Bone marrow (tissue), 2 donors: ENCODE data around the gene SPAAR.
"Not testable (repeated sequence)": the region's sequence is repeated elsewhere in the genome, so short reads cannot be mapped to it uniquely, and the experiment has no call there.

Experiments used
- DNase-seq, 2 donors: peaks; one replicate each; lab custom pipeline; 2025; lab: John Stamatoyannopoulos, UW

SPAAR gene

GRCh38 chr9:35904338-35904737 is 5.0 kb upstream of the SPAAR start:
- DNase-seq, result no peak

GRCh38 chr9:35905051-35905781 is 4.1 kb upstream of the SPAAR start:
- DNase-seq, result no peak

- no peak for DNase-seq
Observed at GRCh38 chr9:35905912-35906679, 3.2 kb upstream of the SPAAR start, which contains the start of gene HRCT1. HRCT1 (plus strand) TSS chr9:35906202; CDS start chr9:35906288, 86 bp downstream.

GRCh38 chr9:35906923-35907699 is 2.2 kb upstream of the SPAAR start:
- DNase-seq, result no peak

- peak in 1 of 2 donors; percentile 76 for DNase-seq
Observed at GRCh38 chr9:35907711-35908503, 1.4 kb upstream of the SPAAR start.

GRCh38 chr9:35908504-35909125 is 675 bp upstream of the SPAAR start:
- no peak for DNase-seq

GRCh38 chr9:35909687-35910612 is 660 bp downstream of the SPAAR start:
- no peak for DNase-seq

GRCh38 chr9:35910613-35911359 is 1.5 kb downstream of the SPAAR start:
- peak in 1 of 2 donors; percentile 25 for DNase-seq

GRCh38 chr9:35911690-35912089 is 2.4 kb downstream of the SPAAR start:
- no peak for DNase-seq

GRCh38 chr9:35912791-35913400 is 3.6 kb downstream of the SPAAR start:
- DNase-seq, result no peak

- not testable (repeated sequence) for DNase-seq
Observed at GRCh38 chr9:35913429-35913828, 4.1 kb downstream of the SPAAR start.

- DNase-seq, result no peak
Observed at GRCh38 chr9:35914301-35914807, 5.1 kb downstream of the SPAAR start.

- DNase-seq, result no peak
Observed at GRCh38 chr9:35915681-35916294, 6.5 kb downstream of the SPAAR start.

- no peak for DNase-seq
Observed at GRCh38 chr9:35917261-35917660, 8.0 kb downstream of the SPAAR start.

- DNase-seq, result no peak
Observed at GRCh38 chr9:35918780-35919179, 9.5 kb downstream of the SPAAR start.

- no peak for DNase-seq
Observed at GRCh38 chr9:35919212-35920008, 10.1 kb downstream of the SPAAR start.

GRCh38 chr9:35920051-35920620 is 10.8 kb downstream of the SPAAR start:
- DNase-seq, result peak in 1 of 2 donors; percentile 63
